ENCODE measurements around the gene FGF21.
"Not testable (repeated sequence)": the region's sequence is repeated elsewhere in the genome, so short reads cannot be mapped to it uniquely, and the experiment has no call there.

The FGF21 gene

GRCh38 chr19:48752496-48753365, 2.6 kb upstream of the FGF21 start, which contains the start of gene FUT1:
Gene FUT1, minus strand, starts transcription at chr19:48752641. Its CDS starts 1,360 bp downstream, at chr19:48751281.
- peak; percentile 79 for DNase-seq

DNA sequence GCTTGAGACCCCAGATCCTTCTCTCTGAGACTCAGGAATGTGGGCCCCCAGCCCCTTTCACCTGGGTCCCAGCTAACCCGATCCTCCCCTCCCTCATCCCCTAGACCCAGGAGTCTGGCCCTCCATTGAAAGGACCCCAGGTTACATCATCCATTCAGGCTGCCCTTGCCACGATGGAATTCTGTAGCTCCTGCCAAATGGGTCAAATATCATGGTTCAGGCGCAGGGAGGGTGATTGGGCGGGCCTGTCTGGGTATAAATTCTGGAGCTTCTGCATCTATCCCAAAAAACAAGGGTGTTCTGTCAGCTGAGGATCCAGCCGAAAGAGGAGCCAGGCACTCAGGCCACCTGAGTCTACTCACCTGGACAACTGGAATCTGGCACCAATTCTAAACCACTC, 463 bp downstream of the FGF21 start:
- DNase-seq = no peak

DNA sequence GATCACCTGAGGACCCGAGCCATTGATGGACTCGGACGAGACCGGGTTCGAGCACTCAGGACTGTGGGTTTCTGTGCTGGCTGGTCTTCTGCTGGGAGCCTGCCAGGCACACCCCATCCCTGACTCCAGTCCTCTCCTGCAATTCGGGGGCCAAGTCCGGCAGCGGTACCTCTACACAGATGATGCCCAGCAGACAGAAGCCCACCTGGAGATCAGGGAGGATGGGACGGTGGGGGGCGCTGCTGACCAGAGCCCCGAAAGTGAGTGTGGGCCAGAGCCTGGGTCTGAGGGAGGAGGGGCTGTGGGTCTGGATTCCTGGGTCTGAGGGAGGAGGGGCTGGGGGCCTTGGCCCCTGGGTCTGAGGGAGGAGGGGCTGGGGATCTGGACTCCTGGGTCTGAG, 888 bp downstream of the FGF21 start:
- DNase-seq = no peak

- DNase-seq = no peak
Observed at GRCh38 chr19:48756686-48757085, 1.4 kb downstream of the FGF21 start.

DNA sequence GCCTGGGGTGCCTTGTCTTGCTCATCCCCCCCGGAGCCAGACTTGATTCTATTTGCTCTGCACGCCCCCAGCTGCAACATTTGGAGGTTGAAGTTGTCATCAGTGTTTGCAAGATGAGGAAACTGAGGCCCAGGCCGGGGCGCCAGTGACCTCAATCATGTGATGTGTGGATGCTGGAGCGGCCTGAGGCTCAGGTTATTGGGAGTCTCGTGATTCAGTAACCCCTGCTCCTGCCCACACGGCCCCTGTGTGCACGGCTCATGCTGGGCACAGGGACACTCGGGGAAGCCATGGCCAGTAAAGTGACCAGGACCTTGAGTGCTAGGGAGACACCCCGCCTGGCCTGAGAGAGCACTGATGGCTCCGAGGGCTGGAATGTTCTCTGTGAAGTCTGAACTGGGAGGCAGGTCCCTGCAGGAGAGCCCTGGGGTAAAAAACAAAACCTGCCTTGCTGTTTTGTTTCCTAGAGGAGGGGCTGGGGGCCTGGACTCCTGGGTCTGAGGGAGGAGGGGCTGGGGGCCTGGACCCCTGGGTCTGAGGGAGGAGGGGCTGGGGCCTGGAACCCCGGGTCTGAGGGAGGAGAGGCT, 1.9 kb downstream of the FGF21 start:
- DNase-seq = no peak

DNA sequence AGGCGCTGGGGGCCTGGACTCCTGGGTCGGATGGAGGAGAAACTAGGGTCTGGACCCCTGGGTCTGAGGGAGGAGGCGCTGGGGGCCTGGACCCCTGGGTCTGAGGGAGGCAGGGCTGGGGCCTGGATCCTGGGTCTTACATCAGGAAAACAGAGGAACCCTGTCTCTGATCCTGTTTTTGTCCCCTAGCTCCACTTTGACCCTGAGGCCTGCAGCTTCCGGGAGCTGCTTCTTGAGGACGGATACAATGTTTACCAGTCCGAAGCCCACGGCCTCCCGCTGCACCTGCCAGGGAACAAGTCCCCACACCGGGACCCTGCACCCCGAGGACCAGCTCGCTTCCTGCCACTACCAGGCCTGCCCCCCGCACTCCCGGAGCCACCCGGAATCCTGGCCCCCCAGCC, 2.4 kb downstream of the FGF21 start:
- no peak for DNase-seq

GRCh38 chr19:48760504-48761205, 5.3 kb downstream of the FGF21 start:
- DNase-seq = no peak

DNA sequence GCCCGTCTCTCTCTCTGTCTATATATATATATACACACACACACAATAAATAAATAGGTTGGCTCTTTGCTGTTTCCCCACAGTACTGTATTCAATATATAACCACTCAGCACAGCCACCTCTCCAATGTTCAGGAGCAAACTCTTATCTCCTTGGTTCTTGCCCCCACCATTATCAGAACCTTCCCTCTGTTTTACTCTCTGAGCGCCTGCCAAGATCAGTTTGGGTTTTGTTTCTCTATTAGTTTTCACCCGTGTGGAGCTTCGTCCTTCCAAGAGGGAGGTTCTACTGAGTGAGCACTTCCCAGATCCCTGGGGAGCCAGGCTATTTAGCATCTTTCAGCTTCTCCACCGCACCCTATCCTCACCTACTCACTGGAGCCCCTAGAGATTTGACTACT, 10.5 kb downstream of the FGF21 start:
- not testable (repeated sequence) for DNase-seq

GRCh38 chr19:48768171-48768753, 12.9 kb downstream of the FGF21 start:
- not testable (repeated sequence) for DNase-seq

DNA sequence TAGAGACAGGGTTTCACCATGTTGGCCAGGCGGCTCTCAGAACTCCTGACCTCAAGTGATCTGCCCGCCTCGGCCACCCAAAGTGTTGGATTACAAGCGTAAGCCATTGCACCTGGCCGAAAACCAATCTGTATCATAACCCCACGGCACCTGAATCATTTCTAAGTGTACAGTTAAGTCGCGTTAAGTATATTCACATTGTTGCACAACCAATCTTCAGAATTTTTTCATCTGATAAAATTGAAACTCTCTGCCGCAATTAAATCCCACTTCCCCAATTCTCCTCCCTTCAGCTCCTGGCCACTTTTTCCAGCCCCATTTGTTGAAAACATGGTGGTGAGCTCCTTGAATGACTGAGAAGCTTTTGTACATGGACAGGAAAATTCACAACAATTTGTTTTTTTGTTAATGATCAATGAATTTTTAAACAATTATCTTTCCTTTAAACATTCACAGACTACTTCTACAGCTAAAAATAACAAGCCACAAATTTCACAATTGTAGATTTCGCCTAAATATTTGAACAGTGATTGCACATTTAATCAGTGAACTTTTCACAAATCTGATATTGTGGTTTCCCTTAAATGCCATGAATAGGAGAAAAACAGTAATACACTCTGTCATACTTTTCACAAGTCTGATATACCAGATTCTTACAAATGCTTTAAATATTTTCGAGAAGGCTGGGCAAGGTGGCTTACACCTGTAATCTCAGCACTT, 13.8 kb downstream of the FGF21 start:
- DNase-seq = no peak

GRCh38 chr19:48770266-48770665, 14.9 kb downstream of the FGF21 start:
- no peak for DNase-seq

- DNase-seq = no peak
Observed at GRCh38 chr19:48770734-48771472, 15.6 kb downstream of the FGF21 start.

DNA sequence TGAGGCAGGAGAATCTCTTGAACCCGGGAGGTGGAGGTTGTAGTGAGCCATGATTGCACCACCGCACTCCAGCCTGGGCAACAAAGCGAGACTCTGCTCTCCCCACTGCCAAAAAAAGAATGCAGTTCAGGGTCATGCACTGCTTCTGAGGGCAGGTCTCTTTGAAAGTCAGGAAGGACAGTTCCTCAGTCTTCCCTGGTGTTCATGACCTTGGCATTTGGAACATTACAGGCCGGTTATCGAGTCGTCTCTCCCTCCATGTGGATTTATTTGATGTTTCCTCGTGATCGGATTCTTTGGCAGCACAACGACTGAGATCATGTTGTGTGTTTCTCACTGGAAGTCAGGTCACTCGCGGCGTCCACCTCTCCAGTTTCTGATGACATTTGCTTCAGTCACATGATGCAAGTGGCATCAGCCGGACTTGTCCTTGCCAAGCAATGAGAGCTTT, 17.2 kb downstream of the FGF21 start:
- no peak for DNase-seq

DNA sequence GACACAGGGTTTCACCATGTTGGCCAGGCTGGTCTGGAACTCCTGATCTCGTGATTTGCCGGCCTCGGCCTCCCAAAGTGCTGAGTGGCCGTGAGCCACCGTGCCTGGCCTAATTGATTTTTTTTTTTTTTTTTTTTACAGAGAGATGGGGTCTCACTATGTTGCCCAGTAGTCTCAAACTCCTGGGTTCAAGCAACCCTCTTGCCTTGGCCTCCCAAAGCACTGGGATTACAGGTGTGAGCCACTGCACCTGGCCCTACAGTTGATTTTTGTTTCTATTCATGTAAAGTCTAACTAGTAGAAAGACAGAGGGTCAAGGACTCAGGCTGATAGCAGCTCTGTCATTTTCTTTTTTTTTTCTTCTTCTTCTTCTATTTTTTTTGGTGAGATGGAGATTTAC, 21.8 kb downstream of the FGF21 start:
- DNase-seq = no peak

DNA sequence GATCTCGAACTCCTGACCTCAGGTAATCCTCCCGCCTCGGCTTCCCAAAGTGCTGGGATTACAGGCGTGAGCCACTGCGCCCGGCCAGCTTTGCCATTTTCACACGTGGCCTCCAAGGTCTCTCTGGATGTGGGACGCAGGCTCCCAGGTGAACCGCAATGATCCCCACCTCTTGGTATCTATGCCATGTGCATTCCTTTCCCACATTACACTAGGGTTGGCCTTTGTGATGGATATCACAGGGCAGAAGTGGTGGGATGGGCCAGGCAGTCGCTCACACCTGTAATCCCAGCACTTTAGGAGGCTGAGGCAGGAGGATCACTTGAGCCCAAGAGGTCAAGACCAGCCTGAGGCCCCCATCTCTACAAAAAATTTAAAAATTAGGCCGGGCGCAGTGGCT, 22.4 kb downstream of the FGF21 start:
- DNase-seq = no peak

- no peak for DNase-seq
Observed at GRCh38 chr19:48779636-48780035, 24.3 kb downstream of the FGF21 start.

DNA sequence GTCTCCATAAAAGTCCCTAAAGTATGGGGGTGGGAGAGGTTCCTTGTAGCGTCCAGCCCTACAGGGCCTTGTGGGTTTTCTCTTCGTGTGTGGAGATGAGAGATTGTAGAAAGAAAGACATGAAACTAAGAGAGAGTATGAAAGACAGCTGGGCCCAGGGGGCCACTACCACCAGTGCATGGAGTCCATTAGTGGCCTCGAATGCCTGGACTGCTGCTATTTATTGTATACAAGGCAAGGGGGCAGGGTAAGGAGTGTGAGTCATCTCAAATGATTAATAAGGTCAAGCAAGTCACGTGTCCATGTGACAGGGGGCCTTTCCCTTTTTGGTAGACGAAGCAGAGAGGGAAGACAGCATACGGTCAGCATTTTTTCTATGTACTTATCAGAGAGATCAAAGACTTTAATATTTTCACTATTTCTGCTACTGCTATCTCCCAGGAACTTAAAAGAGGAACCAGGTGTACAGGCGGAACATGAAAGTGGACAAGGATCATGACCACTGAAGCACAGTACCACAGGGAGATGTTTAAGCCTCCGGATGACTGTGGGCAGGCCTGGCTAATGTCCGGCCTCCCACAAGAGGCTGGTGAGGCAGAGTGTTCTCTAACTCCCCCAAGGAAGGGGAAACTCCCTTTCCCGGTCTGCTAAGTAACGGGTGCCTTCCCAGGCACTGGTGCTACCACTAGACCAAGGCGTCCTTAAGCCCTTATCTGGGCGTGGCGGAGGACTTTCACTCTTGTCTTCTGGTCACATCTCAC, 25.5 kb downstream of the FGF21 start:
- DNase-seq = no peak

DNA sequence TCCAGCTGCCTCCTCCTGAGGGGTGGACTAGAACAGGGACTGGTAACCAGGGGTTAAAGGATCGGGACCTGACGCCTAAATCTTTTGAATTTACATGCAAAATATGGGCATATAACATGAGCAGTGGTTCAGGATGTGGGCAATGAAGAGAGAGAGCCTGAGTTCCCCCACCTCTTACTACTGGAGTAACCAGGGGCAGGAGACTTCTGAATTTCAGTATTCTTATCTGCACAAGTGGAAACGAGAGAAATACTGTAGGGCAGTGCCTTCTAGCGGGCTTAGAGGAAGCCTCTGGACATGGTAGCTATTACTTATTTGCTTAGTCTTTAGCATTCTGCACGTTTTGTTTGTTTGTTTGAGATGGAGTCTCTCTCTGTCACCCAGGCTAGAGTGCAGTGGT, 29.2 kb downstream of the FGF21 start:
- DNase-seq = no peak

- DNase-seq = not testable (repeated sequence)
Observed at GRCh38 chr19:48786422-48786821, 31.1 kb downstream of the FGF21 start.

- not testable (repeated sequence) for DNase-seq
Observed at GRCh38 chr19:48787331-48787730, 32.0 kb downstream of the FGF21 start.

DNA sequence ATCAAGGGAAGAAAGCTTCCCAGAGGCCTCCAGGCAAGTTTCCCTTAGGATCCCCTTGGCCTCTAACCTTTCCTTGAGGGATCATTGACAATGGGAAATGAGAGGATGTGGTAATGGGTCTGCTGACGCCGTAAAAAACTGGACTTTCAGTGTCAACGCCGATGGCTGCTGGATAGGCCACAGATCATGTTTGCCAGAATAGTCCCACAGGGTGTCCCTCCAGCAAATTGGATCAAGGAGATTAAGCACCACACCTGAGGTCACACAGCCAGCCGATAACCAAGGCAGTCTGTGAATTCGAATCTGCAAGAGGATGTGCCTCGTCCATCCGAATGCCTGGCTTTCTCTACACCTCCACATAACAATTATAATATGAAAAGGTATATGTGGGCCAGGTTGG, 37.9 kb downstream of the FGF21 start:
- no peak for DNase-seq
